Measurements from ENCODE around the gene METTL26.

- TF ChIP-seq CTCF (IDR thresholded peaks at IDR 0.05) (no peak), EZH2phosphoT487 (IDR thresholded peaks at IDR 0.05) (no peak)
Observed at GRCh38 chr16:676565-676902, 40.4 kb upstream of the METTL26 start.
